Testis (tissue), 3 donors: Measurements from ENCODE around the gene ERO1B. TPM values are rescaled to one million over a fixed set of nuclear protein-coding genes. Genes with fewer than 3 reads are reported as not detected.
A peak's percentile ranks its signal among the peaks of the same experiment; 100 is the strongest.

Experiments
- DNase-seq: peaks from one replicate; pipeline ENCODE4 v3.0.0-alpha.2; 2019
- H3K27ac ChIP-seq, 2 donors: fragments of 200-600 bp; sonication (generic); one replicate each; pipeline ENCODE4 v1.5.1; 2019
- H3K27me3 ChIP-seq: fragments of 200-600 bp; sonication (generic); one replicate; pipeline ENCODE4 v1.5.1; 2019
- H3K36me3 ChIP-seq: fragments of 200-600 bp; sonication (generic); one replicate; pipeline ENCODE4 v1.5.1; 2017; ENCODE audit warnings: low read depth; ENCODE audit errors: missing control alignments
- H3K4me1 ChIP-seq: fragments of 200-600 bp; sonication (generic); one replicate; pipeline ENCODE4 v1.5.1; 2019
- H3K4me3 ChIP-seq, 2 donors: fragments of 200-600 bp; sonication (generic); one replicate each; pipeline ENCODE4 v1.5.1; 2017 to 2019
- H3K9me3 ChIP-seq: fragments of 200-600 bp; sonication (generic); one replicate; pipeline ENCODE4 v1.5.1; 2017
- CTCF ChIP-seq, 3 experiments: fragments of 450-650 bp in 2 of 3; fragments of 200-600 bp in 1 of 3; sonication (generic) in 1 of 3; IDR thresholded peaks; one replicate each; pipeline ENCODE4 v1.5.1; 2016 to 2019; ENCODE audit warnings: antibody characterized with exemption in 3 of 3, mild to moderate bottlenecking in 2 of 3, moderate library complexity in 1 of 3
- POLR2A ChIP-seq: fragments of 450-650 bp; IDR thresholded peaks from one replicate; pipeline ENCODE4 v1.6.1; 2017; ENCODE audit warnings: antibody characterized with exemption, mild to moderate bottlenecking, moderate library complexity
- WGBS, 2 donors: methylation state at CpG; one replicate each; pipeline ENCODE4 v1.1.5; 2018; 5-methylcytosine and 5-hydroxymethylcytosine counted together
- intact Hi-C: fragments of 100-400 bp; cut with DNase I; formaldehyde crosslinking; loops from one replicate; pipeline ENCODE4 v1.15.1; 2023; ENCODE audit warnings: low total_unique reads
- polyA plus RNA-seq: library from polyadenylated mRNA; stranded (reverse); fragments of 350-450 nt; fragmentation: Illumina TruSeq; extraction: RNeasy Lipid Tissue Mini Kit (QIAGEN cat#74804); gene quantifications from one replicate; pipeline ENCODE4 v1.2.3, GENCODE V29; 2014; ENCODE audit warnings: low read depth, low replicate concordance; ENCODE audit not compliant: insufficient read depth
- total RNA-seq, 2 donors: library from RNA; depleted of rRNA; stranded (reverse); fragments of >200 nt; gene quantifications; one replicate each; pipeline ENCODE4 v1.2.3, GENCODE V29; 2016

Gene ERO1B
- total and polyA plus RNA-seq, 3 donors from 2014 or later, result 16.2 to 53.8 (median 20.3) TPM

- H3K4me1 ChIP-seq, result peaks cover 6% of the 10 kb centered on the region
- TF ChIP-seq POLR2A (no peak), CTCF (IDR thresholded peaks at IDR 0.05) (no peak)
- peak; percentile 21 for DNase-seq
- H3K9me3 ChIP-seq, result no peaks in the 10 kb centered on the region
- WGBS, 2 donors, result 14 to 19% methylated on average over 11 to 13 of the region's 13 CpGs
- intact Hi-C loops, result no loop called here
- no peaks in the 10 kb centered on the region for H3K36me3 ChIP-seq
- H3K27ac ChIP-seq, result peak overlapping the region; percentile 66 to 85
- H3K4me3 ChIP-seq, result peak overlapping the region; percentile 81
- no peaks in the 10 kb centered on the region for H3K27me3 ChIP-seq
Measured at GRCh38 chr1:236280438-236281197, 1.1 kb downstream of the ERO1B start.

DNA sequence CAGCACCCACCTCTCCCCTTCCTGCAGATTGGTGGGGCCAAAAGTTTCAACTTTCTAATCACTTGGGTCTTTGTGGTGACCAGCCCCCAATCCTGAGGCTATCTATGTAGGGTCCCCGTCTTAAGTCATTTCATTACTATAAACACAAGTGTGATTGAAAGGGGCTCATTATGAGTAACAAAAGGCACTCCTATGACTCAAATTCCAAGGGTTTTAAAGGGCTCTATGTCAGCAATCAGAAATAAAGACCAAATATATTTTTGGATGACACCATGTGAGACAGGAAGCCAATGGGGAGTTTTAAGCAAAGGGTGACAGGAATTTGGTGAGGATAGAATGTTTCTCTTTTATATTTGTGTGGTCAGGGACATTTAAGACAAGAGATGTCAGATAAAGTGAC is 6.2 kb downstream of the ERO1B start:
- intact Hi-C loops, result no loop called here
- no peak overlapping the region for H3K4me3 ChIP-seq

DNA sequence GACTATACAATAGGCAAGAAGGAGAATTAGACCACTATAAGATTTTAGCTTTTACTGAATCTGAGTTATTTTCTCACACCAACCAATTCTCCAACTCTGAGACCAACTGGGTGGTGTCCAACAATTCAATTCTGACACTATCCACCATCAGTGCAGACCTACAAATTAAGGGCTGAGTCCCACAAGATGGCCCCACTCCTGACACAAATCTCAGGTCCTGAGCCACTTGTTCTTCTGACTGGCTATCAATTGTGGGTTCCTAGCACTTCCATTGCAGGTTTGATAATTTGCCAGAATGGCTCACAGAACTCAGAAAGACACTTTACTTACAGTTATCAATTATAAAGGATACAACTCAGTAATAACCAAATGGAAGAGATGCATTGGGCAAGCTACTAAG is 6.7 kb downstream of the ERO1B start:
- H3K9me3 ChIP-seq, result no peaks in the 10 kb centered on the region
- H3K27me3 ChIP-seq, result no peaks in the 10 kb centered on the region
- no peaks in the 10 kb centered on the region for H3K4me1 ChIP-seq
- no peak overlapping the region for H3K27ac ChIP-seq
- no peak for TF ChIP-seq CTCF (IDR thresholded peaks at IDR 0.05)
- TF ChIP-seq POLR2A, result no peak
- no peak overlapping the region for H3K4me3 ChIP-seq
- no peaks in the 10 kb centered on the region for H3K36me3 ChIP-seq
- intact Hi-C loops, result no loop called here
- no peak for DNase-seq

More for the DNA sequence above, 6.2 kb downstream of the ERO1B start:
- 100% methylated on average over 1 of the region's 1 CpG for WGBS, 2 donors
- Histone ChIP-seq H3K9me3 (no peaks in the 10 kb centered on the region), H3K27me3 (no peaks in the 10 kb centered on the region), H3K36me3 (no peaks in the 10 kb centered on the region), H3K4me1 (peaks cover 3% of the 10 kb centered on the region), H3K27ac (no peak overlapping the region)
- no peak for DNase-seq
- TF ChIP-seq CTCF (IDR thresholded peaks at IDR 0.05), result no peak
- TF ChIP-seq POLR2A, result no peak

DNA sequence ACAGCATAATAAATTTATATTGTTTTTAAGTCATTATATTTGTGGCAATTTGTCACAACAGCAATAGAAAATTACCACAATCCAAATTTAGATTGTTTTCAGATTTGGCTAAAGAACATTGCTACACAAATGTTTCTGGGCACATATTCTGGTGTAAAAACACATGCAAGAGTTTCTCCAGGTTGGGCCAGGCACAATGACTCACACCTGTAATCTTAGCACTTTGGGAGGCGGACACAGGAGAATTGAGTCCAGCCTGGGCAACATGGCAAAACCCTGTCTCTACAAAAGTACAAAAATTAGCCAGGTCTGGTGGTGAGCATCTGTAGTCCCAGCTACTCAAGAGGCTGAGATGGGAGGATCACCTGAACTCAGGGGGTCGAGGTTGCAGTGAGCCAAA is 8.4 kb downstream of the ERO1B start:
- intact Hi-C loops, result no loop called here
- H3K27me3 ChIP-seq, result no peaks in the 10 kb centered on the region
- H3K4me3 ChIP-seq, result no peak overlapping the region
- no peaks in the 10 kb centered on the region for H3K9me3 ChIP-seq
- TF ChIP-seq POLR2A, result no peak
- DNase-seq, result no peak
- H3K4me1 ChIP-seq, result no peaks in the 10 kb centered on the region
- WGBS, 2 donors, result 93 to 98% methylated on average over 2 of the region's 2 CpGs
- H3K36me3 ChIP-seq, result no peaks in the 10 kb centered on the region
- no peak overlapping the region for H3K27ac ChIP-seq

GRCh38 chr1:236269439-236269838 is 12.3 kb downstream of the ERO1B start:
- Histone ChIP-seq H3K36me3 (no peaks in the 10 kb centered on the region), H3K27me3 (no peaks in the 10 kb centered on the region), H3K9me3 (no peaks in the 10 kb centered on the region), H3K4me3 (no peak overlapping the region), H3K27ac (no peak overlapping the region), H3K4me1 (no peaks in the 10 kb centered on the region)
- DNase-seq, result no peak
- no peak for TF ChIP-seq POLR2A
- TF ChIP-seq CTCF (IDR thresholded peaks at IDR 0.05), result no peak
- intact Hi-C loops, result no loop called here
